Smooth muscle cell (in vitro differentiated cells): ENCODE results near the gene AIDA. TPM values are rescaled to one million over a fixed set of nuclear protein-coding genes. Genes with fewer than 3 reads are reported as not detected.

Experiments
- DNase-seq: peaks from one replicate; lab custom pipeline; 2025; ENCODE audit not compliant: unreplicated experiment; lab: John Stamatoyannopoulos, UW
- H2AFZ ChIP-seq: fragments of 200-600 bp; sonication (generic); 2 replicates; pipeline ENCODE4 v1.6.0; 2016; ENCODE audit warnings: antibody characterized with exemption, low read depth, mild to moderate bottlenecking
- H3F3A ChIP-seq: fragments of 200-600 bp; sonication (generic); 2 replicates; pipeline ENCODE4 v1.6.0; 2017; ENCODE audit warnings: antibody characterized with exemption, low read depth
- H3K27ac ChIP-seq: fragments of 200-600 bp; sonication (generic); 2 replicates; pipeline ENCODE4 v1.5.1; 2016; ENCODE audit warnings: low read depth, mild to moderate bottlenecking
- H3K27me3 ChIP-seq: fragments of 200-600 bp; sonication (generic); 2 replicates; pipeline ENCODE4 v1.6.1; 2016; ENCODE audit warnings: low read depth, mild to moderate bottlenecking
- H3K36me3 ChIP-seq: fragments of 200-600 bp; sonication (generic); 2 replicates; pipeline ENCODE4 v1.5.1; 2016; ENCODE audit warnings: low read depth
- H3K4me1 ChIP-seq: fragments of 200-600 bp; sonication (generic); 2 replicates; pipeline ENCODE4 v1.5.1; 2016; ENCODE audit warnings: low read depth
- H3K4me2 ChIP-seq: fragments of 200-600 bp; sonication (generic); 2 replicates; pipeline ENCODE4 v1.6.0; 2016; ENCODE audit warnings: mild to moderate bottlenecking
- H3K4me3 ChIP-seq: fragments of 200-600 bp; sonication (generic); 2 replicates; pipeline ENCODE4 v1.5.1; 2016; ENCODE audit warnings: mild to moderate bottlenecking
- H3K79me2 ChIP-seq: fragments of 200-600 bp; sonication (generic); 2 replicates; pipeline ENCODE4 v1.6.0; 2016; ENCODE audit warnings: low read depth, mild to moderate bottlenecking
- H3K9ac ChIP-seq: fragments of 200-600 bp; sonication (generic); 2 replicates; pipeline ENCODE4 v1.6.0; 2016; ENCODE audit warnings: low read depth
- H3K9me3 ChIP-seq: fragments of 200-600 bp; sonication (generic); replicated peaks from 2 replicates; pipeline ENCODE4 v1.5.1; 2016; ENCODE audit warnings: low read depth
- H4K20me1 ChIP-seq: fragments of 200-600 bp; sonication (generic); 2 replicates; pipeline ENCODE4 v1.6.0; 2016; ENCODE audit warnings: low read depth
- WGBS: methylation state at CpG from one replicate; pipeline ENCODE4 v1.1.7; 2016; ENCODE audit warnings: low lambda C conversion rate; 5-methylcytosine and 5-hydroxymethylcytosine counted together
- polyA plus RNA-seq: library from polyadenylated mRNA; unstranded; fragments of >200 nt; fragmentation: Nextera tagmentation; extraction: Ambion mirVana; gene quantifications from 2 replicates; pipeline ENCODE4 v1.2.1, GENCODE V29; 2016
- total RNA-seq: library from RNA; depleted of rRNA; stranded (reverse); fragments of >200 nt; gene quantifications from 2 replicates; pipeline ENCODE4 v1.2.3, GENCODE V29; 2014
- TF ChIP-seq, protein P1 (sequence below): fragments of 200-600 bp; sonication (generic); IDR thresholded peaks from 2 replicates; pipeline ENCODE4 v1.5.1; 2017; ENCODE audit warnings: borderline replicate concordance, mild to moderate bottlenecking, antibody characterized with exemption; ENCODE audit not compliant: insufficient read depth, poor library complexity, severe bottlenecking

AIDA gene
- total and polyA plus RNA-seq, 2 experiments from 2014 or later = 40.6 to 50.9 TPM

DNA sequence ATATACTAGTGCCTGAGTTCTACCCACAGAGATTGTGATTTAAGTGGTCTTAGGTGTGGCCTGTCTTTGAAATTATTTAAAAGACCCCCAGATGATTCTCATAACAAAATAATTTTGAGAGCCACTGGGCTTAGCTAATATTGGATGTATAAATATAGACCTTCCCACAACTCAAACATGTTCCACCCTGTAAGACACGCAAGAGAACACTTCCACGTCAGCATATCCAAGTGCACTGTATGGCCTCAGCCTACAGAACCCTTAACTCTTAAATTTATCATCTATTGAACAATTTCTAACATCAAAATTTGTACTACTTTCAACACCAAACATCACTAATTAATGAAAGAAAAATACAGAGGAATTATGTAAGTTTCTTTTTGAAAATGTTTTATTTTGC is 27.2 kb upstream of the AIDA start:
- no peak overlapping the region for H3K4me2 ChIP-seq
- H3K9ac ChIP-seq = no peak overlapping the region
- WGBS = 95% methylated on average over 2 of the region's 2 CpGs
- no peak overlapping the region for H2AFZ ChIP-seq
- H3K27ac ChIP-seq = no peak overlapping the region
- H3K79me2 ChIP-seq = no peaks in the 10 kb centered on the region
- peaks cover 7% of the 10 kb centered on the region for H3K4me1 ChIP-seq
- no peaks in the 10 kb centered on the region for H3F3A ChIP-seq
- H3K36me3 ChIP-seq = no peaks in the 10 kb centered on the region
- H4K20me1 ChIP-seq = no peaks in the 10 kb centered on the region
- TF ChIP-seq, protein P1, sequence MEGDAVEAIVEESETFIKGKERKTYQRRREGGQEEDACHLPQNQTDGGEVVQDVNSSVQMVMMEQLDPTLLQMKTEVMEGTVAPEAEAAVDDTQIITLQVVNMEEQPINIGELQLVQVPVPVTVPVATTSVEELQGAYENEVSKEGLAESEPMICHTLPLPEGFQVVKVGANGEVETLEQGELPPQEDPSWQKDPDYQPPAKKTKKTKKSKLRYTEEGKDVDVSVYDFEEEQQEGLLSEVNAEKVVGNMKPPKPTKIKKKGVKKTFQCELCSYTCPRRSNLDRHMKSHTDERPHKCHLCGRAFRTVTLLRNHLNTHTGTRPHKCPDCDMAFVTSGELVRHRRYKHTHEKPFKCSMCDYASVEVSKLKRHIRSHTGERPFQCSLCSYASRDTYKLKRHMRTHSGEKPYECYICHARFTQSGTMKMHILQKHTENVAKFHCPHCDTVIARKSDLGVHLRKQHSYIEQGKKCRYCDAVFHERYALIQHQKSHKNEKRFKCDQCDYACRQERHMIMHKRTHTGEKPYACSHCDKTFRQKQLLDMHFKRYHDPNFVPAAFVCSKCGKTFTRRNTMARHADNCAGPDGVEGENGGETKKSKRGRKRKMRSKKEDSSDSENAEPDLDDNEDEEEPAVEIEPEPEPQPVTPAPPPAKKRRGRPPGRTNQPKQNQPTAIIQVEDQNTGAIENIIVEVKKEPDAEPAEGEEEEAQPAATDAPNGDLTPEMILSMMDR = no peak
- H3K4me3 ChIP-seq = no peak overlapping the region
- no peaks in the 10 kb centered on the region for H3K27me3 ChIP-seq
- DNase-seq = no peak
- H3K9me3 ChIP-seq = no peaks in the 10 kb centered on the region

- H3K4me1 ChIP-seq = peaks cover 7% of the 10 kb centered on the region
- no peaks in the 10 kb centered on the region for H4K20me1 ChIP-seq
- H3K79me2 ChIP-seq = no peaks in the 10 kb centered on the region
- H3K9me3 ChIP-seq = no peaks in the 10 kb centered on the region
- WGBS = 54% methylated on average over 1 of the region's 1 CpG
- H3K4me3 ChIP-seq = no peak within 1 kb of the TSS
- no peak for DNase-seq
- peaks cover 16% of the 10 kb centered on the region for H3K36me3 ChIP-seq
- H2AFZ ChIP-seq = no peak within 1 kb of the TSS
- TF ChIP-seq, protein P1 = no peak
- no peaks in the 10 kb centered on the region for H3K27me3 ChIP-seq
- H3K27ac ChIP-seq = no peak within 1 kb of the TSS
- no peak within 1 kb of the TSS for H3K9ac ChIP-seq
- H3F3A ChIP-seq = no peaks in the 10 kb centered on the region
- H3K4me2 ChIP-seq = no peak within 1 kb of the TSS
Observed at GRCh38 chr1:222736972-222737371, 24.7 kb upstream of the AIDA start, which contains the start of gene FAM177B. FAM177B (plus strand) TSS chr1:222737202; CDS start chr1:222746546, 9,344 bp downstream.

- Histone ChIP-seq H3F3A (no peaks in the 10 kb centered on the region), H3K36me3 (peaks cover 19% of the 10 kb centered on the region), H3K9me3 (no peaks in the 10 kb centered on the region), H3K4me2 (no peak overlapping the region), H4K20me1 (no peaks in the 10 kb centered on the region), H3K79me2 (no peaks in the 10 kb centered on the region), H3K4me1 (peaks cover 7% of the 10 kb centered on the region), H3K27ac (no peak overlapping the region), H3K9ac (no peak overlapping the region), H2AFZ (no peak overlapping the region), H3K27me3 (no peaks in the 10 kb centered on the region), H3K4me3 (no peak overlapping the region)
- TF ChIP-seq, protein P1 = no peak
- no peak for DNase-seq
- 49% methylated on average over 5 of the region's 5 CpGs for WGBS
Observed at GRCh38 chr1:222736470-222736869, 24.2 kb upstream of the AIDA start.

- peaks cover 7% of the 10 kb centered on the region for H3K4me1 ChIP-seq
- H3K4me2 ChIP-seq = no peak overlapping the region
- 81% methylated on average over 1 of the region's 1 CpG for WGBS
- H3K4me3 ChIP-seq = no peak overlapping the region
- no peaks in the 10 kb centered on the region for H3K79me2 ChIP-seq
- no peak overlapping the region for H3K27ac ChIP-seq
- H3K36me3 ChIP-seq = peaks cover 34% of the 10 kb centered on the region
- H2AFZ ChIP-seq = no peak overlapping the region
- no peaks in the 10 kb centered on the region for H3K27me3 ChIP-seq
- H3K9ac ChIP-seq = no peak overlapping the region
- H3K9me3 ChIP-seq = no peaks in the 10 kb centered on the region
- no peaks in the 10 kb centered on the region for H3F3A ChIP-seq
- TF ChIP-seq, protein P1 = no peak
- DNase-seq = no peak
- H4K20me1 ChIP-seq = no peaks in the 10 kb centered on the region
Observed at GRCh38 chr1:222734740-222735139, 22.4 kb upstream of the AIDA start.
